ENCODE results near the gene MAOB. TPM values are rescaled to one million over a fixed set of nuclear protein-coding genes. Genes with fewer than 3 reads are reported as not detected.

Gene MAOB
- total RNA-seq, 6 experiments from 2014 or later, result 70.0 to 253 (median 122) TPM

GRCh38 chrX:43717161-43717560, 165.1 kb downstream of the MAOB start:
- H3K27ac ChIP-seq, result no peak overlapping the region
- H3K36me3 ChIP-seq, result peaks cover 0 to 4% (median under 1%) of the 10 kb centered on the region in 4 donors
- DNase-seq, result no peak
- no peaks in the 10 kb centered on the region for H3K27me3 ChIP-seq
- H3K9me3 ChIP-seq, result no peaks in the 10 kb centered on the region
- no peaks in the 10 kb centered on the region for H3K4me1 ChIP-seq
- no peak overlapping the region for H3K4me3 ChIP-seq
- WGBS (ENCODE audit: insufficient coverage, low coverage, low lambda C conversion rate, missing lambda C conversion rate), result 57% methylated on average over 1 of the region's 1 CpG
- TF ChIP-seq CTCF (IDR thresholded peaks at IDR 0.05) (no peak), POLR2A (IDR thresholded peaks at IDR 0.05) (no peak)
- no peak for ATAC-seq
- intact Hi-C loops (cut with DNase I), result no loop called here

- H3K27ac ChIP-seq, result no peak overlapping the region
- ATAC-seq, result no peak
- no peaks in the 10 kb centered on the region for H3K9me3 ChIP-seq
- H3K27me3 ChIP-seq, result no peaks in the 10 kb centered on the region
- peaks cover 0 to 6% (median under 1%) of the 10 kb centered on the region in 4 donors for H3K36me3 ChIP-seq
- WGBS (ENCODE audit: insufficient coverage, low coverage, low lambda C conversion rate, missing lambda C conversion rate), result 86% methylated on average over 1 of the region's 1 CpG
- DNase-seq, result no peak
- no peak overlapping the region for H3K4me3 ChIP-seq
- no peak for TF ChIP-seq POLR2A (IDR thresholded peaks at IDR 0.05)
- TF ChIP-seq CTCF (IDR thresholded peaks at IDR 0.05), result no peak
- H3K4me1 ChIP-seq, result no peaks in the 10 kb centered on the region
- intact Hi-C loops (cut with DNase I), result no loop called here
These were observed 165.6 kb downstream of the MAOB start for GRCh38 chrX:43716696-43717095.

Other genes with a start within 250 kb of the MAOB start
- gene MAOA, start 226.2 kb downstream of the MAOB start, total RNA-seq, result 100 to 1,000 TPM in 3 of 6 experiments, 10 to 100 TPM in 3; 76.2 to 180 (median 109) TPM
- not detected for gene NDP, start 90.9 kb upstream of the MAOB start, total RNA-seq